Fibroblast of lung (primary cell): ENCODE data around the gene GPER1. TPM values are rescaled to one million over a fixed set of nuclear protein-coding genes. Genes with fewer than 3 reads are reported as not detected.

Experiments used
- DNase-seq, 2 donors: peaks; one replicate each; pipeline versions ENCODE4 v3.0.0 to v3.0.0-alpha.2; 2010; ENCODE audit warnings: low read depth in 2 of 2
- H2AFZ ChIP-seq: 2 replicates; pipeline ENCODE4 v1.5.1; 2012; ENCODE audit warnings: low read length, control low read depth, inconsistent platforms
- H3K27ac ChIP-seq: 2 replicates; pipeline ENCODE4 v1.5.1; 2011; ENCODE audit warnings: low read length, control low read depth; ENCODE audit not compliant: insufficient read depth
- H3K27me3 ChIP-seq: 2 replicates; pipeline ENCODE4 v1.5.1; 2011; ENCODE audit warnings: mild to moderate bottlenecking, low read length; ENCODE audit not compliant: control insufficient read depth, insufficient read depth
- H3K36me3 ChIP-seq: 2 replicates; pipeline ENCODE4 v1.5.1; 2011; ENCODE audit warnings: low read length; ENCODE audit not compliant: control insufficient read depth, insufficient read depth
- H3K4me1 ChIP-seq: 2 replicates; pipeline ENCODE4 v1.5.1; 2011; ENCODE audit warnings: low read length; ENCODE audit not compliant: control insufficient read depth, insufficient read depth; ENCODE audit errors: extremely low read depth
- H3K4me2 ChIP-seq: 2 replicates; pipeline ENCODE4 v1.5.1; 2011; ENCODE audit warnings: low read length, control low read depth; ENCODE audit not compliant: insufficient read depth; ENCODE audit errors: extremely low read depth
- H3K4me3 ChIP-seq, 4 experiments: fragments of 200-600 bp in 1 of 4; sonication (generic) in 1 of 4; replicated peaks in 1 of 4; 2 replicates each; pipeline ENCODE4 v1.5.1; 2011 to 2016; ENCODE audit warnings: low read length in 4 of 4, low read depth in 3 of 4, mild to moderate bottlenecking in 3 of 4, control low read depth in 2 of 4, inconsistent platforms in 1 of 4, mixed read lengths in 1 of 4; ENCODE audit not compliant: insufficient read depth in 1 of 4; ENCODE audit errors: control extremely low read depth in 1 of 4
- H3K79me2 ChIP-seq: 2 replicates; pipeline ENCODE4 v1.5.1; 2012; ENCODE audit warnings: mild to moderate bottlenecking, low read length, inconsistent platforms; ENCODE audit not compliant: control insufficient read depth, insufficient read depth
- H3K9ac ChIP-seq: 2 replicates; pipeline ENCODE4 v1.5.1; 2011; ENCODE audit warnings: mild to moderate bottlenecking, low read length, control low read depth; ENCODE audit not compliant: insufficient read depth
- H3K9me3 ChIP-seq: 2 replicates; pipeline ENCODE4 v1.5.1; 2012; ENCODE audit warnings: low read depth, low read length; ENCODE audit not compliant: control insufficient read depth, insufficient read depth
- H4K20me1 ChIP-seq: 2 replicates; pipeline ENCODE4 v1.5.1; 2011; ENCODE audit warnings: low read length; ENCODE audit not compliant: control insufficient read depth, insufficient read depth; ENCODE audit errors: extremely low read depth
- CTCF ChIP-seq, 2 donors: IDR thresholded peaks in 1 of 2; conservative IDR thresholded peaks in 1 of 2; 1 replicate in 1 of 2; 2 replicates in 1 of 2; pipeline ENCODE4 v1.5.1; 2011 to 2012; ENCODE audit warnings: low read length in 2 of 2, control low read depth in 1 of 2, inconsistent platforms in 1 of 2, low read depth in 1 of 2, mild to moderate bottlenecking in 1 of 2
- EZH2 ChIP-seq: IDR thresholded peaks from 2 replicates; pipeline ENCODE4 v1.5.1; 2012; ENCODE audit warnings: low read length, control low read depth, mild to moderate bottlenecking; ENCODE audit errors: missing control alignments
- polyA plus RNA-seq, 2 donors: library from polyadenylated mRNA; depleted of rRNA in 1 of 2; stranded (reverse) in 1 of 2; unstranded in 1 of 2; fragments of >200 nt; gene quantifications; 2 replicates each; pipeline ENCODE4 v1.2.1, GENCODE V29; 2011 to 2012; ENCODE audit warnings: missing spikeins in 1 of 2
- total RNA-seq: library from RNA; depleted of rRNA; stranded (reverse); fragments of >200 nt; gene quantifications from 2 replicates; pipeline ENCODE4 v1.2.1, GENCODE V29; 2014

GPER1 gene
- total and polyA plus RNA-seq, 2 donors (not counting 1 experiment from before 2014, with no cell fraction given): 2.0 to 2.3 TPM

DNA sequence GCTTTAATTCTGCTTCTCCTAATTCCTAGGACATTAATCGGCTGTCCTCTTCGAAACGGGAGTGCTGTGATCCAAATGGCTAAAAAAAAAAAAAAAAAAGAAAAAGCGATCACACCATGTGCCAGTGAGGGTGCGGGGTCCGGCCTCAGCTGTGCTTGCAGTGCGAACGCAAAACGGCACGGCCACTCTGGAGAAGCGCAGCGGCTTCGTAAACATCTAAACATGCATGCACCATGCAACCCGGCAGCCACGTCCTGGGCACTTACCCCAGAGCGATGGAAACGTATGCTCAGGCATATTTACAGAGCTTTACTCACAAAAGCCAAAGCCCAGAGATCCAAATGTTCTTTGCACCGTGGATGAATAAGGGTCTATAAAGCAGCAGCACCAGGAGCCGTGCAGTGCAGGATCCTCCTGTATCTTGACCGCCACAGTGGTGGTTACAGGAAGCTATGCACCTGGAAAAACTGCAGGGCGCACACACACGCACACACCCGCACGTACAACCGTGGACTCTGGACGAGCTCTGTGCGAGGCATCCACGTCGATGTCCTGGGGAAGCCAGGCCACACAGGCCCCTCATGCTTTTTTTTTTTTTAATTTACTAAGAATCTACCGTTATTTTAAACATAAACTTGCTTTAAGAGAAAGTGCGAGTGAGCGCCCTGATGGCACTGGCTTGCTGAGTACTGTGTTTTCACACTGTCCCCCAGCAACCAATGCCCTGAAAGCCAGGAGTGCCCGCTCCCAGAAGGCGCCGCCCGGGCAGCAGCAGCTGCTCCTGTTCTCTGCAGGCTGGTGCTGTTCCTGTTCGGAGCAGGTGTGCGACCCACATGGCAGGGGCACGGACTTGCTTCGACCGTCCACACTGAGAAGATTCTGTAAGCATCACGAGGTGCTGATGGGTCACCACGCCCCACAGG lies 25.0 kb downstream of the GPER1 start:
- H3K4me1 ChIP-seq: no peaks in the 10 kb centered on the region
- H3K4me2 ChIP-seq: no peak overlapping the region
- no peaks in the 10 kb centered on the region for H3K27me3 ChIP-seq
- no peak overlapping the region for H3K4me3 ChIP-seq
- H4K20me1 ChIP-seq: no peaks in the 10 kb centered on the region
- TF ChIP-seq CTCF (conservative IDR thresholded peaks at IDR 0.05 in 1 of 2, IDR thresholded peaks at IDR 0.05 in 1 of 2; ENCODE audit: low read depth in 1 of 2, low read length in 2 of 2) (no peak), EZH2 (no peak)
- no peaks in the 10 kb centered on the region for H3K9me3 ChIP-seq
- H3K79me2 ChIP-seq: no peaks in the 10 kb centered on the region
- H3K36me3 ChIP-seq: no peaks in the 10 kb centered on the region
- no peak overlapping the region for H3K9ac ChIP-seq
- H3K27ac ChIP-seq: no peak overlapping the region
- H2AFZ ChIP-seq: no peak overlapping the region
- DNase-seq: no peak

GRCh38 chr7:1113548-1113885 lies 25.6 kb downstream of the GPER1 start:
- H3K27me3 ChIP-seq: no peaks in the 10 kb centered on the region
- TF ChIP-seq CTCF (conservative IDR thresholded peaks at IDR 0.05 in 1 of 2, IDR thresholded peaks at IDR 0.05 in 1 of 2; ENCODE audit: low read depth in 1 of 2, low read length in 2 of 2) (no peak), EZH2 (no peak)
- no peaks in the 10 kb centered on the region for H3K36me3 ChIP-seq
- no peaks in the 10 kb centered on the region for H4K20me1 ChIP-seq
- no peak overlapping the region for H3K4me2 ChIP-seq
- H3K9me3 ChIP-seq: no peaks in the 10 kb centered on the region
- H3K27ac ChIP-seq: no peak overlapping the region
- no peak overlapping the region for H3K9ac ChIP-seq
- DNase-seq: no peak
- H3K79me2 ChIP-seq: no peaks in the 10 kb centered on the region
- no peak overlapping the region for H2AFZ ChIP-seq
- H3K4me1 ChIP-seq: no peaks in the 10 kb centered on the region
- no peak overlapping the region for H3K4me3 ChIP-seq

GRCh38 chr7:1114088-1114487 lies 26.2 kb downstream of the GPER1 start:
- no peak for DNase-seq
- Histone ChIP-seq H3K4me1 (no peaks in the 10 kb centered on the region), H4K20me1 (no peaks in the 10 kb centered on the region), H3K79me2 (no peaks in the 10 kb centered on the region), H2AFZ (no peak overlapping the region), H3K36me3 (no peaks in the 10 kb centered on the region), H3K9ac (no peak overlapping the region), H3K4me3 (no peak overlapping the region), H3K9me3 (no peaks in the 10 kb centered on the region), H3K27me3 (no peaks in the 10 kb centered on the region), H3K27ac (no peak overlapping the region), H3K4me2 (no peak overlapping the region)
- TF ChIP-seq CTCF (conservative IDR thresholded peaks at IDR 0.05 in 1 of 2, IDR thresholded peaks at IDR 0.05 in 1 of 2; ENCODE audit: low read depth in 1 of 2, low read length in 2 of 2): no peak
- no peak for TF ChIP-seq EZH2
